GM19452 (cell line): ENCODE measurements around the gene ALKBH5.

Experiments used
- ATAC-seq: cut with Tn5 transposase; IDR thresholded peaks from one replicate; pipeline ENCODE4 v1.9.1; 2021; ENCODE audit not compliant: unreplicated experiment

ALKBH5 gene

DNA sequence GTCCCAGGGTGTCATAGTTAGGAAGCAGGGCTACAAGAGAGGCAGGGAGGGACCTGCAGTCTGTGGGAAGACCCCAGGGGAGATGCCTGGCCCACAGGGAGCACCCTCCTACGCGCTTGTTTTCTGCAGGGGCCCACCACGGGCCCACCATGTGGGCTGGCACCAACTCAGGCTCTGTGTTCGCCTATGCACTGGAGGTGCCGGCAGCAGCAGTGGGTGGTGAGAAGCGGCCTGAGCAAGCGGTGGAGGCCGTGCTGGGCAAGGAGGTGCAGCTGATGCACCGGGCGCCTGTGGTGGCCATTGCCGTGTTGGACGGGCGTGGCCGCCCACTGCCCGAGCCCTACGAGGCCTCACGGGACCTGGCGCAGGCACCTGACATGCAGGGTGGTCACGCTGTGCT, 56.8 kb downstream of the ALKBH5 start:
- no peak for ATAC-seq

DNA sequence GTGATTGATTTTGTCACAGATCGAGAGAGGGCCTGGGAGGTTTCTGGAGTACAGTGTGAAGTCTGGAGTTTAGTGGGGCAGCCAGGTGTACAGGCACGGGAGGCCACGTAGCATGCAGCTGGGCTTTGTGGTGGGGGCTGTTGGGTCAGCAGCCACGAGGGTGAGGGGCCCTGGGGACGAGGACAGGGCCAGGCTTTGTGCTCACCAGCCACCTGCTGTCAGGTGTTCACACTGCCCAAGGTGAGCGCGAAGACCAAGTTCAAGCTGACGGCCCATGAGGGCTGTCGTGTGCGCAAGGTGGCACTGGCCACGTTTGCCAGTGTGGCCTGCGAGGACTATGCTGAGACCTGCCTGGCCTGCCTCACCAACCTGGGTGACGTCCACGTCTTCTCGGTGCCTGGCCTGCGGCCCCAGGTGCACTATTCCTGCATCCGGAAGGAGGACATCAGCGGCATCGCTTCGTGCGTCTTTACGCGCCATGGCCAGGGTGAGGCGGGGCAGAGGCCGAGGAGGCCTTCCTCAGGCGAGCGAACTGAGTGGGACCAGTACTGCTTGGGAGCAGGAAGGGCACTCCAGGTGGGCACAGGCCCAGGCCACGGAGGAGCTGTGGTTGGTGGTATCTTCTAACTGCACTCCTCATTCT, 57.7 kb downstream of the ALKBH5 start:
- no peak for ATAC-seq

DNA sequence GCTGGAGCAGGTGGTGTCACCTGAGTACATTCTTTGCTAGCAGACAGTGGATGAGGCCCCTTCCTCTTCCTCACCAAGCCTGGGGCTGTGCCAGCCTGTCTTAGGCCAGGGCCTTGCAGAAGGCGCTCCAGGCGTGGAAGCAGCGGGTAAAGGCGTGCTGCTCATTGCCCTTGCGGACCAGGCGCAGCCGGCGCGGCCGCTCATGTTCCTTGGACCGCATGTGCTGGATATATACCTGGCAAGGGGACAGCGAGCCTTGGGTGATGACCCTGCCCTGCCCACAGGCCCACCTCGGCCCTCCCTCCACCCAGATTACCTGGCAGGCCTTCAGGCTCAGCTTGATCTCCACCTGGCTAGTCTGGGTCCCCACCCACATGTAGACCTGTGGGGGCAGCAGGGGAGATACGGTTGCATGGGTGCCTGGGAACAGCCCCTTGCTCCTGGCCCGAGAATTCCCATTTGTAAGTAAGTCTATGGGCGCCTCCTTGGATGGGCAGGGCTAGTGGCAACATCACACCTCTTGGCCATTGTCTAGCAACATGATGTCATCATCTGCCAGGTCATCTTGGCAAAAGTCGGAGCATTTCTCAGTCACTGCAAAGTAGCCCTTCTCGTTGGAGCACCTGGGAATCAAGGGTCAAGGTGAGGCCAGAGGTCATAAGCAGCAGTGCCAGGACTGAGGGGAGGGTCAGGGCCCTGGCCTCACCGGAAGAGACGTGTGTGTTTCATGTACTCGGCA, 61.6 kb downstream of the ALKBH5 start:
- ATAC-seq: no peak

DNA sequence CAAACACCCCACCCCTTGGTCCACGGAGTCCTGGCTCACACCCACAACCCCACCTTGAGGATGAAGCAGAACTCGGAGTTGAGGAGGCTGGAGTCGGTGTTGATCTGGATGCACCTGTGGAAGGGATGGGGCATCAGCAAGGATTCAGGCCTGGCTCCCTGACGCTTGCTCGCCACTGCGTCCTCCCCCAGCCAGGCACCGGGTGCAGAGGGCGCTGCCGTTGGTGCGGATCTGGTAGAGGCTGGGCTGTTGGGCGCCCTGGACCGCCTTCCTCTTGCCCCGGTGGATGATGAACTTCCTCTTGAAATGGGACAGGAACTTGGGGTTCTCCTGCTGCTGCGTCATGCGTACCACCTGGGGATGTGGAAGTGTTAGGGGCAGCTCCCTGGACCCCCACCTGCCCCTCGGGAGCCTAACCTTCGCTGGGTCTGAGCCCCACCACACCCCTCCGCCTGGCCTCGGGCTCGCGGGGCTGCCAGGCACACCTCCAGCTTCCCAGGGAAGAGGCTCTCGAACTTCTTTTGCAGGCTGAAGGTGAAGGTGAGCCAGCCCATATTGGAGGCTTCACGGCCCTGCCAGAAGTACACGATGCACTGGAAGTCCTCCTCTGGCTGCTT, 62.6 kb downstream of the ALKBH5 start:
- ATAC-seq: no peak

DNA sequence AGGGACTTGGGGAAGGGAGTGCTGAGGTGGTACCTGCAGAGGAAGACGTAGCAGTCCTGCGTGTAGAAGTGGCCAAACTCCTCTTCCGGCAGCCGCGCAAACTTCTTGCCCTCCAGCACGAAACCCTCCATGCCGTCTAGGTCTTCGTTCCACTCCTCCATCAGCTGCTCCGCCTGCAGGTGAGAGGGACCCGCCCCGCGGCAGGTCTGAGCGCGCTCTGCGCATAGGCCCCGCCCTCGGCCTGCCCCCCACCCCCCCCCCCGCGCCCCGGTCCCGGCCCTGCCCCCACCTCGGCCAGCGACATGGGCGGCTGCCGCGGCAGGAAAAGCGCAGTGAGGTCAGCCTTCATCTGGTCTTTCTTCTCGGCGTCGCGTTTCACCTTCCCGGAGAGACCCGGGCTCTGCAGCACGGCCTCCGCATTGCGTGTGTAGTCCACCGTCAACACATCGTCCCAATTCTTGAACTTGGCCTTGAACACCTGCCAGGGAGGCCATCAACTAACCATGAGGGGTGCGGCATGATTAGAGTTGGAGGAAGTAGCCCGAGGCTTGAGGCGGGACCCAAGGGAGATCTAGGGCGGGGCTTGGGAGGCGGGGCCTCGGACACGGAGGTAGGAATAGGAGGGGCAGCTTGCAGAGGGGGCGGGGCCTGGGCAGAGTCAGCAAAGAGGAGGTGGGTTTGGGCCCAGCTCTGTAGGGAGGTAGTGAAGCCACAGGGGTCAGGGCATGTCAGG, 63.4 kb downstream of the ALKBH5 start:
- ATAC-seq: no peak

DNA sequence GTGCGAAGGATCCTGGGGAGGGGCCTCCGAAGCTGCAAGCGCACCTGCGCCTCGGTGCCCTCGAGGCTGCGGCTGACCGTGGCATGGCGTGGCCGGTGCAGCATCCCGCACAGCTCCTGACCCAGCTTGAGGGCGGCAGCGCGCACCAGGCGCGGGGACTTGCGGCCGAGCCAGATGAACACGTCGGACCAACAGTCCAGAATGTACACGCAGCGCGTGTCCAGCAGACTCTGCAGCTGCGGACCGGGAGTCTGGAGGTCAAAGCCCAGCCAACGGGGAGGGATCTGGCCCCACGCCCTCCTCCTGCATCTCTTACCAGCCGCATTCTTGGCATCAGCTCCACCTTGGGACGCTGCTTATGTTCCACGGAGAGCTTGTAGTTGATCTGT, 64.0 kb downstream of the ALKBH5 start:
- no peak for ATAC-seq

DNA sequence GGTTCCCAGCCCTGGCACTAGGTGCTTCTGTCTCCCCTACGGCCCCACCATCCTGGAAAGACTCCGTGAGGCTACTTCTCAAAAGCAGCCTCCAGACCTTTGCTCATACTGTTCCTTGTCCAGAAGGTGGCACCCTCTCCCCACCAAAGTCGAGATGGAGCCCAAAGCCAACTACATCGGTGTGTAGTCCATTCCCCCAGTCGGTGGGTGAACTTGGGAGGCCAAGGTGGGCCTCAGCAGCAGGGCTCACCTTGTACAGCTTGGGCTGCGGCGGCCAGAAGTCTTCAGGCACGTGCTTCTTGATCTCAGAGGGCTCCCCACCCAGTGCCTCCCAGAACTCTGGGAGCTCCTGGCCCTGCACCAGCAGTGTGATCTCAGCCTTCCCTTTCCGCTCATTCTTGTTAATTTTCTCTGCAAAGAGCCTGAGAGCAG, 64.7 kb downstream of the ALKBH5 start:
- no peak for ATAC-seq

DNA sequence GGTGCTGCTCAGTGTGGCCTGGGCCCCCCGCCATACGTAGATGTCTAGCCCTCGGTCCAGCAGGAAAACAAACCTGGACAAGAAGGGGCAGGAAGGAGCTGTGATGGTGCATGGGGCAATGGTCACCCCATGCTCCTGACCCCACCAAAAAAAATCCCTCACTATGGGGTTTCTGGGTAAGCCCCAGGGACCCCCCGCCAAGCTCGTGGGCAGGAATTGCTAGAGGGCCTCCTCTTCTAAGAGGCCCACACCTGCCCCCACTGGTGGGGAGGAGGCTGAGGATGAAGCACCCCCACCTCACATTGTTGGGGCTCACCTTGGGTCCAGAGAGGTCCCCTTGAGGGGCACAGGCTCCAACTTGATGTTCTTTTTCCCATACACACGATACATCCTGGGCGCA, 65.2 kb downstream of the ALKBH5 start:
- ATAC-seq: no peak

DNA sequence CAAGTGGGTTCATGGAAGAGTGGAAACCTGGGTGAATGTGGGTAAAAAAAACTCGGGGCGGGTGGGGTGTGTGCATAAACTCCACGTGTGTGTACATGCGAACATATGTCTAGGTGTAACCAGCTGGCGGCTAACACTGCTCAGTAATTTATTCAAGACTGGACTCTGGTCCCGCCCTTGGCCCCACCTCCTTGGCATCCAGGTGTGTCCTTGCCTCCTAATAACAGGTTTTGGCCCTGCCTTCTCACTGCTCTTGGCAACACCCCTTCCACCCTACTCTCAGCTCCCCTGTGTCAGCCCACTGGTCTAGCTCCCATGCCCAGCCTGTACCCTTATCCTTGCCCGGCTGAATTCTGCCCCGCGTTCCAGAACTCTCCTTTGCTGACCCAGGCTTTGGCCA, 66.6 kb downstream of the ALKBH5 start:
- ATAC-seq: no peak

DNA sequence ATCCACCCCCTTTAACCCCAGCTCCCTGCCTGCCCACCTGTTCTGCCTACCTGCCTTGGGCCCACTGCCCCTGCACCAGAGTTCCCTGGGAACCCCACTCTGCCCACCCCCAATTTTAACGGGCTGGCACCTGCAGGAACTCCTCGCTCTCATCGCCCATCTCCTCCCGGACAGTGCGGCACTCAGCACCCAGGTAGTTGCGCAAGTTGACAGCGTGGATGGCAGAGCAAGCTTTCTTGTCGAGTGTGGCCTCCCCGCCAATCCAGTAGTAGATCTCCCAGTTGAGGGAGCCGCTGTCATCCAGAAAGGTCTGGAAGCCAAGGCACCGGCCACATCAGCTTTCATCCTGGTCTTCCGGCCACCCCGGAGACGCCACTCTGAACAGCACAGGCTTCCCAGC, 67.1 kb downstream of the ALKBH5 start:
- ATAC-seq: no peak

DNA sequence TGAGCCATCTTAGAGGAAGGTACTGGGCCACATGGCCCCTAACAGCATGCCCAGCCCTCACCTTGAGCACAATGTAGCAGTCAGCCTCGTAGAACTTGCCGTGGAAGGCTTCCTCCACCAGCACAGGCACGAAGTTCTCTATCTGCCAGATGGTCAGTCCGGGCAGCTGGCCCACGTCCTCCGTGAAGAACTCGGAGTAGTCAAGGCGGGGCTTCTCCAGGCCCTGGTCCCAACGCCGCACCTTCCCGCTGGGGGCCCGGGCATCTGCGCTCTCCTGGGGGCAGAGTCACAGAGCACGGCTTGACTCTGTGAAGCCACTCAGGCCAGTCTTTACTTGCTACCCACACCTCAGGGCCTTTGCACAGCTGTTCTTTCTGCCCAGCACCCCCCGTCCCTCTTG, 67.6 kb downstream of the ALKBH5 start:
- no peak for ATAC-seq

DNA sequence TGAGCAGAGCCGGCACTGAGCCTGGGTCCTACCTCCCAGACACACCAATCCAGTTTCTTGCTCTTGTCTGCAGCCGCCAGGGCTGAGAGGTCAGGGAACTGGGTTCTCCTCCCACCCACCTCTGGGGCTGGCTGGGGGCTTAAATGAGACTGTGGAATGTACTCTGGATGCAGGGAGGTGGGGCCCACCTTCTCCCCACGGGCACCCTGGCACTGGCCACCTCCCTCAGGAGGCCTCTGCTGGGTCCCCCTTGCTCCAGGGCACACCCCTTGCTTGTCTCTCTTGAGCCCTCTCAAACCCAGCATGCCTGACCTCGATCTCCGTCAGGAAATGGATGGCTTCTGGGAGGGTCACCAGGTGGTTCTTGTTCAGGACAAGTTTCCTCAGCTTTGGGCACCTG, 68.5 kb downstream of the ALKBH5 start:
- no peak for ATAC-seq

DNA sequence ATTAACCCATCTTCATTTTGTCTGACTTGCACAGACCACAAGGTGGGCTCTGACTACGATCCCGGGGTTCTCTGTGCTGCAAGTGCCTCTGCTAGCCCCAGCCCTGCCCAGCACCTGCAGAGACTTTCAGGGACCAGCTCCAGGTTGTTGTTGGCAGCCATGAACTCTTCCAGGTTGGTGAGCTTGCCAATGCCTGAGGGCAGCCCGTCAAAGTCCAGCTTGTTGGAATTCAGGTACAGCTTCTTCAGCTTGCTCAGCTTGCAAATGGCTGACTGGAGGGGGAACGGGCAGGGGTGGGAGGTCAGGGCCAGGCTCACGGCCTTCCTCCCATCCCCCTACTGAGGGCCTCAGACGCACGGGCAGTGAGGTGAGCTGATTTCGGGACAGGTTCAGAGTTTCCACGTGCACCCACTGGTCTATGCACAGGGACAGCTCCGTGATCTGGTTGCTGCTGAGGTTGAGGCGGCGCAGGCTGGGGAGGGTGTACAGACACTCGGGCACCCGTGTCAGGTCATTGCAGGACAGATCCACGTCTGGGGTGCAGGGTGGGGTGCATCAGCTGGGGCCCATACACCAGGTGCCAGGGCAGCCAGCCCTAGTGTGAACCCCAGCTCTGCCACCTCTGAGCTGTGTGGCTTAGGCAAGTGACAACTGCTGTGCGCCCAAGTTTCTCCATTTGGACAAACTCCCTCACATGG, 69.7 kb downstream of the ALKBH5 start:
- ATAC-seq: no peak

DNA sequence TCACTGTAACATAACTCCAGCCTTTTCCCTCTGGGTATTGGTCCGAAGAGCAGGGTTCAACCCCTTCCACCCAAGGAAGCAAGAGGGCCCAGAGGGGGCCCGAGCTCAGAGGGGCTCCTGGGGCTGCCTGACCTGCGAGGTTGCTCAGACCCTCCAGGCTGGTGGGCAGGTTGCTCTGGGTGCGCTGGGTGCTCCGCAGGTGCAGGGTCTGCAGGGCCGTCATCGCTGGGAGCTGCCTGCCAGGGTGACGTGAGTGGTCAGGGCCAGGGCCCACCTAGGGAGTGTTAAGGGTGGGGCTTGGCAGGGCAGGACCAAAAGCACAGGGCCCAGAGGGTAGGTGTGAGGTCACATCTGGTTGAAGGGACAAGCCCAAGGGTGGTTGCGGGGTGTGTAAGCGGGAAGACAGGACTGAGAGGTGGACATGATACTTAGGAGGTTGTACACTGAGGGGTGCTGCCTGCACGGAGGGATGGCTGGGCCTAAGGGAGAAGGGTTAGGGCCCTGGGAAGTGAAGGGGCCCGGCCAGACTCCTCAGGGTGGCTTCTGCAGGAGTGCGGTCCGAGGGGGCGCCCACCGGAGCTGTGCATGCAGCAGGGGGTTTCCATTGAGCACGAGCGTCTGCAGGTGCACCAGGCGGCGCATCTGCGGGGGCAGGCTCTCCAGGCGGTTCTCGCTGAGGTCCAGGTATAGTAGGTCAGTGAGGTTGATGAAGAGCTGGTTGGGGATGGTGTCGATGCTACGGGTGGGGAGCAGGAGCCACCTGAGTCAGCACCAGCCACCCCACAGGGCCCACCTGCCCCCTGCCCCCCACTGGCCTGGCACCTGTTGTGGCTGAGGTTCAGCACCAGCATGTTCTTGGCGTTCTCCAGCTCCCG, 70.6 kb downstream of the ALKBH5 start:
- ATAC-seq: no peak

DNA sequence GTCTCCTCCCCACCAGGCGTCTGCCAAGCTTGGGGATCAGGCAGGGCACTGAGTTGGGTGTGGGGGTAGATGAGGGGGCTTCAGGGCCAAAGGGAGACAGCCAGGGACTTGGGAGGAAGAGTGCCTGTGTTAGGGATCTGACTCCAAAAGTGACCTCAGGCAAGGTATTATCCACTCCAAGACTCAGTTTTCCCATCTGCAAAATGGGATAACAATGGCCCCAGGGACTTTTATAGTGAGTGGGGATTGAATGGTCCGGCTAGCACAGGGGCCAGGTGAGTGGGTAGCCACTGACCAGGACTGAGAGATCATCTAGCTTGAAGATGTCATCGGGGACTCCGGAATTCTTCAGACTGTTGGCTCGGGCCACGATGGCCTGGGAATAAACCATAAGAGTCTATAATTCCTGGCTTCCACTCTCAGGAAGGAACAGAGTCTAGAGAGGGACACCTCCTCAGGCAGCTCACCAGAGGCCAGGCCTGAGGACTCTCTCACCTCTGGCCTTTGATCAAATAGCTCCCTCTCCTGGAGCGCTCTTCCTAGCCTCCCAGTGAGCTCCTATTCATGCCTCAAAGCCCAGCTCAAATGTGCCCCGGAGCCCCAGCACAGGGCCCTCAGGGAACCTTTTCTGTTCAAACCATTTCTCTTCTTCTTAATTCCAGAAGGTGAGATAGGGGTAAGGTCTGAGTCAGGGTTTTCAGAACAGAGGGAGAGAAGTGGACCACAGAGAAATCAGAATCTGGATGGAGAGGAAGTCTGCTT, 71.4 kb downstream of the ALKBH5 start:
- ATAC-seq: no peak

DNA sequence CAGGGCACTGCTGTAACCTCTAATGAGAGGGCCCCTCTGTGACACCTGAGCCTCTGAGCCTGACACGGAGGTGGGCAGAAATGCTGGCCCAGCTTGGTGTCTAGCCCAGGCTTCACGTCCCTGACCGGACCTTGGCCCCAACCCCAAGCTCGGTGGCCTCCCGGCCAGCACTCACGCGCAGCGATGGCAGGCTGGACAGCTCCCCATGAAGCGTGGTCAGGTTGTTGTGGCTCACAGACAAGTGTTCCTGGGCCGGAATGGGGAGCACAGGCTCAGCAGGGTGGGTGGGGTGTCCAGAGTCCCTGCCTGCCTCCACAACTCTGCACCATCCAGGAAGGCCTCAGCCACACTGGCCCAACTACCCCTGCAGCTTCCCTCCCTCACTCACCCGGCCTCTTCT, 72.7 kb downstream of the ALKBH5 start:
- no peak for ATAC-seq

DNA sequence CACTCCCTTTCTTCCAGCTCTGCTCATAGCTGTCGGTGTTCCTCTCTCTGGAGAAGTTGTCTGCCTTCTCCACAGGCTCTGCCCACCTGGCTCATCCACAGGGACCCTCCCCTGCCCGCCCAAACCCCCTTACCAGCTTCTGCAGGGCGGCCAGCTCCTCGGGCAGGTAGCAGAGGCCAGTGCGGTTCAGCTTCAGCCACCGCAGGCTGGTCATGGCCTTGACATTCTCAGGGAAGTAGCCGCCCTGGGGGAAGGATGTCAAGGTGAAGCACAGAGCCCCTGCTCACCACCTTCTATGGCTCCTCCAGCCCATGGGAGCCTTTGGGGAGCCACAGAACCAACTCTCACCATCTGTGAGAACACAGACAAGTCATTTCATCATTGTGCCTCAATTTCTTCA, 73.1 kb downstream of the ALKBH5 start:
- ATAC-seq: no peak

DNA sequence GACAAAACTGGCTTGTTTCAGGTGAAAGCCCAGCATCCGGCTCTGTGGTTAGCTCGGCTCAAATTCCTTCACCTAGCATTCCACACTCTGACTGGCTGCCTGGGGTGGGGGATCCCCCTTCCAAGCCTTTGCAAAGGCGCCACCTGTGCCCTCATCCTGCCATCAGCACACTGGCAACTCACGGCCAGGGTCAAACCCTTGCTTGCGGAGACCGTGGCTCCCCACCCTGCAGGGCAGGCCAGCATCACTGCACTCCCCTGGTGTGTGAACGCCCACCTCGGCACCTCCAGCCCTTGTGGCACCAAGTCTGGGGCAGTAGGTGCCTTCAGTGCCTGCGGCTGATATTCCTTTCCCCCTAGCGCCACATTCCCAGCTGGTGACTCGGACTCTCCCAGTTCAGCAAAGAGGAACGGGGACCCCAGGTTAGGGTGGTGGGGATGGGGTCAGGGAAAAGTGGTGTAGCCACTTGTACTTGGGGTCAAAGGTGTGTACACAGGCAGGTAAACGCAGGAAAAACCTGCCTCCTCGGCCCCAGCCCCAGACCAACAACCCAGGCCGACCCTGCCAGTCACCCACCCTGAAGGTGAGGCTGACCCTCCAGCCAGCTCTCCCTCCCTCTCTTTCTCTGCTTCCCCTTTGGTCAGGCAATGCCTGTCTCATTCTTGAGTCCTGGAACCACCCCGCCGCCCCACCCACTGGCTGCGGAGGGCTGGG, 73.8 kb downstream of the ALKBH5 start:
- ATAC-seq: no peak

DNA sequence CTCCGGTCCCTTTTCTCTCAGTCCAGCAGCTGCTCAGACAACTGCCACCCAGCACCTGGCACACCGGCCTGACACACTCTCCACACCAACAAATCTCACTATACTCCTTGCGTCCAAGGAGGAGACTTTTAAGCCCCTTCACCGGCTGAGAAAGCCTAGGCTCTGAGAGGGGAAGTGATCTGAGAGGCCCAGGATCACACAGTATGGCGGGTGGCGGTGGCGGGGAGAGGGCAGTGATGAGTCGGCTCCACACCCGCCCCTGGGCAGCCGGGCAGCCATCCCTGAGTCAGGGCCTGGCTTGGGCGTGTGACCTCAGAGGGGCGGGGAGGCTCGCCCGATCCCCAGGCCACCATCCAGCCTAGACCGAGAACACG, 74.3 kb downstream of the ALKBH5 start:
- no peak for ATAC-seq
